IgD-negative memory B cell (primary cell): ENCODE data around the gene EID3. TPM values are rescaled to one million over a fixed set of nuclear protein-coding genes. Genes with fewer than 3 reads are reported as not detected.

Experiments used
- H3K27ac Mint-ChIP-seq, 3 donors: one replicate each; pipeline ENCODE4 v1.8.0; 2020 to 2022; ENCODE audit warnings: mild to moderate bottlenecking in 3 of 3, mixed read lengths in 3 of 3, moderate library complexity in 1 of 3
- H3K27me3 Mint-ChIP-seq: one replicate; pipeline ENCODE4 v1.8.0; 2021; ENCODE audit warnings: mixed read lengths
- H3K36me3 Mint-ChIP-seq: one replicate; pipeline ENCODE4 v1.8.0; 2020; ENCODE audit warnings: mild to moderate bottlenecking, mixed read lengths
- H3K4me1 Mint-ChIP-seq, 3 donors: one replicate each; pipeline ENCODE4 v1.8.0; 2020 to 2022; ENCODE audit warnings: mixed read lengths in 3 of 3, mild to moderate bottlenecking in 1 of 3
- H3K4me3 Mint-ChIP-seq, 4 donors: one replicate each; pipeline ENCODE4 v1.8.0; 2020 to 2022; ENCODE audit warnings: mild to moderate bottlenecking in 4 of 4, mixed read lengths in 4 of 4, moderate library complexity in 3 of 4
- H3K9me3 Mint-ChIP-seq, 3 donors: one replicate each; pipeline ENCODE4 v1.8.0; 2020 to 2021; ENCODE audit warnings: mixed read lengths in 3 of 3, mild to moderate bottlenecking in 1 of 3
- polyA plus RNA-seq: library from polyadenylated mRNA; unstranded; fragments of 300-500 nt; fragmentation: Illumina TruSeq; gene quantifications from one replicate; pipeline ENCODE4 v1.2.3, GENCODE V29; 2021

The EID3 gene
- polyA plus RNA-seq, 1 donor from 2014 or later: 4.9 TPM

- H3K4me3 Mint-ChIP-seq: no peak overlapping the region
- no peaks in the 10 kb centered on the region for H3K9me3 Mint-ChIP-seq
- H3K27me3 Mint-ChIP-seq: no peaks in the 10 kb centered on the region
- H3K36me3 Mint-ChIP-seq: peaks cover 10% of the 10 kb centered on the region
- peaks cover 0 to 3% (median 0%) of the 10 kb centered on the region in 3 donors for H3K4me1 Mint-ChIP-seq
- no peak overlapping the region for H3K27ac Mint-ChIP-seq
Observed at GRCh38 chr12:104348994-104349494, 45.5 kb downstream of the EID3 start.

GRCh38 chr12:104350211-104351056, 46.9 kb downstream of the EID3 start:
- H3K4me3 Mint-ChIP-seq: no peak overlapping the region
- H3K27me3 Mint-ChIP-seq: no peaks in the 10 kb centered on the region
- H3K9me3 Mint-ChIP-seq: no peaks in the 10 kb centered on the region
- no peak overlapping the region for H3K27ac Mint-ChIP-seq
- peaks cover 10% of the 10 kb centered on the region for H3K36me3 Mint-ChIP-seq
- H3K4me1 Mint-ChIP-seq: peaks cover 0 to 3% (median 0%) of the 10 kb centered on the region in 3 donors

DNA sequence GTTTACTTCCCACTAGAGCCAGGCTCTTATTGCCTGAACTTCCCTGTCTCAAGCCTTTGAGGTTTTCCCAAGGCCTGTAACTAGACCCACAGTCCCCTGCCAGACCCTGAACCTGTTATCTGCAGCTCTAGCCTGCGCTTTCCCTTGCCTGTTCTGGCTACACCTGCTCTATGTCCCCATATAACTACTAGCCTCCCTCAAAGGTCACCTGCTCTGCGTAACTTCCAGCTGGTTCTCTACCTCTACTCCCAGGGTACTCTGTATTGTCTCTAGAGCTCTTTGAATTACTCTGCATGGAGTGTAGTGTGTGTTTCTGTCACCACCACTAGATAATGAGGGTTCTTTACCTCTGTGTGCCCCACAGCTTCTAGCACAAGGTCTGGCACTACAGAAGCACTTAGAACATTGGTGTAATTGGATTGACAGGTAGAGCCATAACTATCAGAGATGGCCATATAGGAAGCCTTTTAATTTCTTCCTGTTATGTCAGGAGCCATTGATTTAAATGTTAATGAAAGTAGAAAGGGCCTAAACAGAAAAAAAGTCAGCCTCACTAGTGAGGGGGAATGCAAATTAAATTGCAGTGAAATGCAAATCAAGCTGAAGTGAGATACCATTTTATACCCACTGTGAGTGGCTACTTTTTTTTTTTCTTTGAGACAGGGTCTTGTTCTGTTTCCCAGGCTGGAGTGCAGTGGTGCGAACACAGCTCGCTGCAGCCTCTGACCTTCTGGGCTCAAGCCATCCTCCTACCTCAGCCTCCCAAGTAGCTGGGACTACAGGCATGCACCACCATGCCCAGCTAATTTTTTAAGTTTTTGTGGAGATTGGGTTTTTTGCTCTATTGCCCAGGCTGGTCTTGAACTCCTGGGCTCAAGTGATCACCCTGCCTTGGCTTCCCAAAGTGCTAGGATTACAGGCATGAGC, 47.8 kb downstream of the EID3 start:
- H3K4me1 Mint-ChIP-seq: peaks cover 0 to 3% (median 0%) of the 10 kb centered on the region in 3 donors
- peaks cover 10% of the 10 kb centered on the region for H3K36me3 Mint-ChIP-seq
- no peak overlapping the region for H3K27ac Mint-ChIP-seq
- H3K4me3 Mint-ChIP-seq: no peak overlapping the region
- H3K27me3 Mint-ChIP-seq: no peaks in the 10 kb centered on the region
- H3K9me3 Mint-ChIP-seq: no peaks in the 10 kb centered on the region

GRCh38 chr12:104352106-104352713, 48.7 kb downstream of the EID3 start:
- no peak overlapping the region for H3K27ac Mint-ChIP-seq
- no peak overlapping the region for H3K4me3 Mint-ChIP-seq
- peaks cover 0 to 3% (median 0%) of the 10 kb centered on the region in 3 donors for H3K4me1 Mint-ChIP-seq
- peaks cover 10% of the 10 kb centered on the region for H3K36me3 Mint-ChIP-seq
- no peaks in the 10 kb centered on the region for H3K9me3 Mint-ChIP-seq
- H3K27me3 Mint-ChIP-seq: no peaks in the 10 kb centered on the region

DNA sequence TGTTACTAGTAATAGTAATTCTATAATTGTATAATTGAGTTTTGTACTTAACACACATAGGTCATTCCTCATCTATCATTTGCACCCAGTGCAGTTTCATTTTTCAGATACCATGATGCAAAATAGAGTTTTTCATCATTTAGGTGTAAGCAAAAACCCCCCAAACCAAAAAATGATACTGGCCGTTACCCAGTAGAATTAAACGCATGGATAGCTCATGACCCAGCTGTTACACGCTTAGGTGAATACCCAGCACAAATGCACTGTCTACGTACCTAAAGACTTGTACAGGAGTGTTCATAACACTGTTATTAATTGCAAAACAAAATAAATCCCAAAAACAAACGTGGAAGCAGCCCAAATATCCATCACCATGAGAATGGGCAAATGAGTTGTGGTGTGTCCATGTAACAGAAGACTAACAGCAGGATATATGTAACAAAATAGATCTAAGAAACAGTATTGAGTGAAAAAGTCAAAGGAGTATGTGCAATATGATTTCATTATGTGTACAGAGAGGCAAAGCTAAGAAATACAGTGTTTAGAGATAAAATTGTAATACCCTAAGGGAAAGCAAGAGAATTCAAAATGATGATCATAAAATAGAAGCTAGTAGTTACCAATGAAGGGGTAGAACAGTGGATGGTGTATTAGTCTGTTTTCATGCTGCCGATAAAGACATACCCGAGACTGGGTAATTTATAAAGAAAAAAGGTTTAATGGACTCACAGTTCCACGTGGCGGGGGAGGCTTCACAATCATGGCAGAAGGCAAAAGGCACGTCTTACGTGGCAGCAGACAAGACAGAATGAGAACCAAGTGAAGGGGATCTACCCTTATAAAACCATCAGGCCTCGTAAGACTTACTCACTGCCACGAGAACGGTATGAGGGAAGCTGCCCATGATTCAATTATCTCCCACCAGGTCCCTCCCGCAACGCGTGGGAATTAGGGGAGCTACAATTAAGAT, 49.8 kb downstream of the EID3 start:
- Mint-ChIP-seq H3K4me1 (peaks cover 0 to 4% (median 0%) of the 10 kb centered on the region in 3 donors), H3K27me3 (no peaks in the 10 kb centered on the region), H3K9me3 (no peaks in the 10 kb centered on the region), H3K27ac (no peak overlapping the region), H3K4me3 (no peak overlapping the region), H3K36me3 (peaks cover 8% of the 10 kb centered on the region)

DNA sequence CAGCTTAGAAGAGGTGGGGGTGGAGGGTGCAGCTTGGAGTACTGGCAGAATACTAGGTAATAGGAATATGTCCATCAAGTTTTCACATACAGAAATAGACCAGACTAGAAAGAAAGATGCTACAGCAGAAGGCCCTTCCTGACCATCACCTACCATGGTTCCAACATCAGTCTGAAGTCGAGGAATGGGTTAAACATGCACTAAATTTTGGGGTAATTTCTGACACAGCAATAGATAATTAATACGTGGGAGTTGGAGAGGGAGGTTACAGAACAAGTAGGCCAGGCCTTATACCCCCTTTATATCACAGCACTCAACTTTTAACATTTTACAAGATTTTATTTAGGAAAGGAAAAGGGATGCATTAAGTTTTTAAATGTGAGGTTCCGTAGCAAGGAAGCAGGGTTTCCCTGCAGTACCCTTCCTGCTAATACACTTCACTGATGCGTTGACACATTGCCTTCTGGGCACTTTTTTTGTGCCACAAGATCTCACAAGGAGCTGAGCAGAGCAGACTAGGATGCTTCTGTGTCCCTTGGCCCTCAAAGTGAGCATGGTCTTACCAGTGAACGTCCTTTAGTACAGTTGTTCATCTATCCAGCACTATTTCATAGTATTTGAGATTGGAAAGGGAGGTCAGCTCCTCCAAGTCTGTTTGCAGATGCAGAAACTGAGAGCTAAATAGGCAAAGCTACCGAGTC, 50.8 kb downstream of the EID3 start:
- Mint-ChIP-seq H3K4me3 (no peak overlapping the region), H3K4me1 (peaks cover 0 to 5% (median 0%) of the 10 kb centered on the region in 3 donors), H3K27ac (no peak overlapping the region), H3K9me3 (no peaks in the 10 kb centered on the region), H3K36me3 (peaks cover 4% of the 10 kb centered on the region), H3K27me3 (no peaks in the 10 kb centered on the region)

Other genes starting within 250 kb of the EID3 start
- gene HCFC2, start 239.2 kb upstream of the EID3 start, polyA plus RNA-seq: 7.4 TPM
- 33.3 TPM for gene NFYB, start 165.5 kb upstream of the EID3 start, polyA plus RNA-seq
- 26.0 TPM for gene TXNRD1, start 88.0 kb upstream of the EID3 start, polyA plus RNA-seq
- gene CHST11, start 153.2 kb downstream of the EID3 start, polyA plus RNA-seq: 41.7 TPM